Fibroblast of gingiva (primary cell): ENCODE data around the gene ENPP1.
"Not testable (repeated sequence)": the region's sequence is repeated elsewhere in the genome, so short reads cannot be mapped to it uniquely, and the experiment has no call there.

ENCODE experiments used
- DNase-seq: peaks from one replicate; pipeline ENCODE4 v3.0.0-alpha.2; 2011; ENCODE audit warnings: low read depth

Gene ENPP1

GRCh38 chr6:131916091-131916796 is 108.4 kb downstream of the ENPP1 start:
- not testable (repeated sequence) for DNase-seq

GRCh38 chr6:131916847-131917246 is 109.0 kb downstream of the ENPP1 start:
- no peak for DNase-seq

GRCh38 chr6:131917318-131917717 is 109.5 kb downstream of the ENPP1 start:
- no peak for DNase-seq

GRCh38 chr6:131917763-131918649 is 110.2 kb downstream of the ENPP1 start:
- no peak for DNase-seq

GRCh38 chr6:131918650-131919355 is 111.0 kb downstream of the ENPP1 start:
- no peak for DNase-seq

DNA sequence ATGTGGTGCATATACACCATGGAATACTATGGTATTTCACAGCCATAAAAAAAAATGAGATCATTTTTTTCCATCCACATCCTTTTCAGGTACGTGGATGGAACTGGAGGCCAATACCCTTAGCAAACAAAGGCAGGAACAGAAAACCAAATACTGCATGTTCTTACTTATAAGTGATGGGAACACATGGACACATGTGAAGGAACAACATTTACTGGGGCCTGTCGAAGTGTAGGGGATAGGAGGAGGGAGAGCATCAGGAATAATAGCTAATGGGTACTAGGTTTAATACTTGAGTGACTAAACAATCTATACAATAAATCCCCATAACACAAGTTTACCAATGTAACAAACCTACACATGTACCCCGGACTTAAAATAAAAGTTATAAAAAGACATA is 112.8 kb downstream of the ENPP1 start:
- no peak for DNase-seq

DNA sequence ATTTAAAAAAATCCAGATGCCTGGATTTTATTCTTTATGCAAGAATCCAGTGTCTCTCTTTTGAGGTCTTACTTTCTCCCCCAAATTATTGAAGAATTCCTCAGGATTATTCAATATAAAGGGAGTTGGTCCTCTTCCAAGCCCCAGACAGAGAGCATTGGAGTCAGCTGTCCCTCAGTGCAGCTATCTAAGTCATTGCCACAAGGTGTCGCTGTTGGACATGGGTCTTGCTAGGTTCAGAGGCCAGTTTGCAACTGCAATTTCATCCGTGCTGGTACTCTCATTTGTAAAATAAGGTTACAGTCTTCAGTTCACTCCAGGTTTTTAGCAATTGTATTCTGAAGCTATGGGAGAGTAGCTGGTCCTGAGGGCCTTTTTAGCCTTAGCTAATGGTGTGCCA is 115.5 kb downstream of the ENPP1 start:
- peak; percentile 42 for DNase-seq

DNA sequence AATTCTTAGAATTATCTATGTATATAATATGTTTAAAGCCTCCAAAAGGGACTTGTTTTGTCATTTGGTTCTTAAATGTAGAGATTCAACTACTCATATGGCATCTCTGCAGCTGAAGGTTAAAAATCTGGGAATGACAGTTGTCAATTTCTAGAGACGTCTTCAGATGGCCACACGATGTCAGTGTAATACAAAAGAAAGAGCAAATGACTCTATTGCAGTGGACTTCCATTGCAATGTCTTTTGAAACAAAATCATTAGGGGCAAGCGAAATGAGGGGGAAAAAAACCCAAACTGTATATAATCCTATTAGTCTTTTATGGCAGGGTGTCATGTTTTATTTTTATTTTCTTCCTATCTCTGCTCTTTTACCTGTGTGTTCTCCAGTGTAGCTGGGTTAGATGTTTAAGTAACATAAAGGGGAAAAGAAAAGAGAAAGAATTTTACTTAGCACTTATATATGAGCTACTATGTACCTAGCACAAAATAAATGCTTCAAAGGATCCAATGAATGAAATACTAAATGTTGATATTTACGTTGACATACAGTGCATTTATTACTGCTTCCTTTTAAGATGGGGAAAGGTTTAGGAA is 117.2 kb downstream of the ENPP1 start:
- DNase-seq: peak; percentile 42

GRCh38 chr6:131929264-131929663 is 121.4 kb downstream of the ENPP1 start:
- no peak for DNase-seq

DNA sequence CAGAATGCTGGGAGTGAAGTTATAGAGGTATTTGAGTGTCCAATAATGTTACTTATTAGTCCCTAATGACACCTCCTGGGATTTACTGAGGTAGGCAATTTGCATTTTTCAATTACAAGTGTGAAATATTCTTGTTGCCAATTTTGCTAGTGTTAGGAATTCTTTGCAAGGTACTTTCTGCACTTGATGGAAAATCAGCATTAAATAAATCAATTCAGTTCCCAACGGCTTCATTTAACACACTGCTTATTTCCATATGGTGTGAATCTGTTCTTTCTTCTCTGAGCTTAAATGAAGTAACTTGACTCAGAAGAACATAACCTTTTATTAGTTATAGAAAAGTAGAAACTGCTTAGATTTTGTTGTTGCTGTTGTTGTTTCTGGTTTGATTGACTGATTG is 122.2 kb downstream of the ENPP1 start:
- no peak for DNase-seq

DNA sequence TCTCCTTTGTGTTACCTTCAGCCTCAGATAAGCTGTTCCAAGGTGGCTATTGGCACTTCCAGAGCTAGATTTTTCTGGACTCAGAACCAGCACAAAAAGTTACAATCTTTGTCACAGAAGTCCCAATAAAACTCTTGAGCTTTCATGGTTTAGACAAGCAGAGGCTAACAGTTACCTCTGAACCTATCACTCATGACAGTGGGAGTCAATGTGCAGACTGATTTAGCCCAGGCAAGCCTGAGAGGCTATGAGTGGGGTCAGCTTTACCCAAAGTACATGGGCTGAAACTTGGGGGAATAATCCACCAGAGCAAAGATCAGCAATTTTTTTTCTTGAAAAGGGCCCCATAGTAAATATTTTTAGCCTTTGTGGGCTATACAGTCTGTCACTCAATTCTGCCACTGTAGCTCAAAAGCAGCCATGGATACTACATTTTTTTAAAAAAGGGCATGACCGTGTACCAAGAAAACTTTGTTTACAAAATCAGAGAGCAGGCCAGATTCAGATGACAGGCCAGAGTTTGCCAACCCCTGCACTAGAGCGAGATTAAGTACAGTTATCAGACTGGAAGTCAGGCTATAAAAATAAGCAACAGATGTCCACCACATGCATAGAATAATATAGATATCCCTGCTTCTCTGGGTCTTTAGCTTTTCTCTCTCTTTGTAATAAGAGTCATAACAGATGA is 123.4 kb downstream of the ENPP1 start:
- peak; percentile 56 for DNase-seq

GRCh38 chr6:131936156-131936555 is 128.3 kb downstream of the ENPP1 start:
- no peak for DNase-seq

GRCh38 chr6:131937226-131937625 is 129.4 kb downstream of the ENPP1 start:
- no peak for DNase-seq

DNA sequence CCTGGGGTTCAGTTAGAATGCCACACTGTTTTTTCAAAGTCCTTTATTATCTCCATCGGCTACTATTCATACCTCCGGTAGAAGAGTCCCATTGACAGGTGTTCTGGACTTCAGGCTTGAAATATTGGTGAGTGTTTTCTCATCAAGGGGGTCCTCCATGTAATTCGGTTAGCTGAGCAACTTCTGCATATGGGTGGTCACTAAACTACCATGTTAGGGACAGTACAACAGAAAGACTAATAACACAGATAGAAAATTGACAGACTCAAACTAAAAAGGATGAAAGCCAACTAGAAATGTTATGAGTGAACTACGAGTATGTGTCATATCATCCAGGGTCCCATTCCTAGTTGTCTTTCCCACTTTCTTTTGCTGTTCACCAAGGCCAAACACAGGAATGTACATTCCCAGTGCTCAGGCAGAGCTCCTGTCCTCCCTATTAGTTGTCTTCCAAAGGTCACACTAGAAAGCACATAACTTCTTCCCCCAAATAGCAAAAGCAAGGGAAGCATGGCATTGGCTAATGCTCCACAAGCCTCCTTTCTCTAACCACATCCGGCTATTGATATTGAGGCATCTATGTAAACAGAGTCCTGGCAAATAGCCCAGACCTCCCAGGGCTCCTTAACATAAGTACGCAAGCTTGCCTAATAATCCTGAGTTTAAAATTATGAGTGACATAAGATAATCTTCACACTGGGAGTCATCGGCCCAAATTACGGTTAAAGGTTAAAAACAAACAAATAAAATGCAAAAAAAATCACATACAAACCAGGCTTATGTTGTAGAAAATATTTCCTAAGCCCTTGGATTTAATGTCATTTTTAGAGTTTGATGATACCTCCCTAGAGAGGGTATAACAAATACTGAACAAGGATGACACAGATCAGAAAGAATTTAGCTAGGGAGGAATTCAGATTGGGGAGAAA is 130.1 kb downstream of the ENPP1 start:
- DNase-seq: peak; percentile 93
